Measurements from ENCODE around the gene PRKN.
"Not testable (repeated sequence)": the region's sequence is repeated elsewhere in the genome, so short reads cannot be mapped to it uniquely, and the experiment has no call there.

PRKN gene

DNA sequence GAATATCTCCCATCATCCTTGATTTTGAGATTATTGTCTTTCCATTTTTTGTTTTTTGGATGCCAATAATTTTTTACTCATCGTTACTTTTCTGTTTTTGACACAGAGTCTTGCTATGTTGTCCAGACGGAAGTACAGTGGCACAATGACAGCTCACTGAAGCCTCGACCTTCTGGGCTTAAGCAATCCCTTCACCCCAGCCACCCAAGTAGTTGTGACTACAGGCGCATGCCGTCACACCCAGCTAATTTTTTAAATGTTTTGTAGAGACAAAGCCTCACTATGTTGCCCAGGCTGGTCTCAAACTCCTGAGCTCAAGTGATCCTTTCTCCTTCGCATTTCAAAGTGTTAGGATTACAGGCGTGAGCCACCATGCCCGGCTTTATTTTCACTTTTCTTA is 851.3 kb downstream of the PRKN start:
- TF ChIP-seq, protein P1, sequence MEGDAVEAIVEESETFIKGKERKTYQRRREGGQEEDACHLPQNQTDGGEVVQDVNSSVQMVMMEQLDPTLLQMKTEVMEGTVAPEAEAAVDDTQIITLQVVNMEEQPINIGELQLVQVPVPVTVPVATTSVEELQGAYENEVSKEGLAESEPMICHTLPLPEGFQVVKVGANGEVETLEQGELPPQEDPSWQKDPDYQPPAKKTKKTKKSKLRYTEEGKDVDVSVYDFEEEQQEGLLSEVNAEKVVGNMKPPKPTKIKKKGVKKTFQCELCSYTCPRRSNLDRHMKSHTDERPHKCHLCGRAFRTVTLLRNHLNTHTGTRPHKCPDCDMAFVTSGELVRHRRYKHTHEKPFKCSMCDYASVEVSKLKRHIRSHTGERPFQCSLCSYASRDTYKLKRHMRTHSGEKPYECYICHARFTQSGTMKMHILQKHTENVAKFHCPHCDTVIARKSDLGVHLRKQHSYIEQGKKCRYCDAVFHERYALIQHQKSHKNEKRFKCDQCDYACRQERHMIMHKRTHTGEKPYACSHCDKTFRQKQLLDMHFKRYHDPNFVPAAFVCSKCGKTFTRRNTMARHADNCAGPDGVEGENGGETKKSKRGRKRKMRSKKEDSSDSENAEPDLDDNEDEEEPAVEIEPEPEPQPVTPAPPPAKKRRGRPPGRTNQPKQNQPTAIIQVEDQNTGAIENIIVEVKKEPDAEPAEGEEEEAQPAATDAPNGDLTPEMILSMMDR (IDR thresholded peaks at IDR 0.05) = no peak
- Histone ChIP-seq H3K4me1 (no peaks in the 10 kb centered on the region), H3K36me3 (no peaks in the 10 kb centered on the region), H3K27me3 (no peaks in the 10 kb centered on the region), H3K9me3 (peaks cover 0 to 6% (median 0%) of the 10 kb centered on the region in 3 donors), H3K27ac (no peak overlapping the region), H3K4me3 (no peak overlapping the region)
- intact Hi-C loops (cut with DNase I; ENCODE audit: low total_unique reads) = no loop called here
- DNase-seq = no peak

GRCh38 chr6:161870236-161870901 is 857.2 kb downstream of the PRKN start:
- H3K4me3 ChIP-seq = no peak overlapping the region
- no peaks in the 10 kb centered on the region for H3K27me3 ChIP-seq
- TF ChIP-seq, protein P1 (IDR thresholded peaks at IDR 0.05) = no peak
- no peaks in the 10 kb centered on the region for H3K4me1 ChIP-seq
- H3K27ac ChIP-seq = no peak overlapping the region
- no peaks in the 10 kb centered on the region for H3K36me3 ChIP-seq
- H3K9me3 ChIP-seq = no peaks in the 10 kb centered on the region
- intact Hi-C loops (cut with DNase I; ENCODE audit: low total_unique reads) = no loop called here
- DNase-seq = no peak

GRCh38 chr6:161869491-161869890 is 858.1 kb downstream of the PRKN start:
- no peaks in the 10 kb centered on the region for H3K9me3 ChIP-seq
- no peak for DNase-seq
- no peak overlapping the region for H3K4me3 ChIP-seq
- H3K4me1 ChIP-seq = no peaks in the 10 kb centered on the region
- TF ChIP-seq, protein P1 (IDR thresholded peaks at IDR 0.05) = no peak
- no peak overlapping the region for H3K27ac ChIP-seq
- intact Hi-C loops (cut with DNase I; ENCODE audit: low total_unique reads) = no loop called here
- no peaks in the 10 kb centered on the region for H3K27me3 ChIP-seq
- no peaks in the 10 kb centered on the region for H3K36me3 ChIP-seq

GRCh38 chr6:161866570-161866969 is 861.0 kb downstream of the PRKN start:
- Histone ChIP-seq H3K9me3 (no peaks in the 10 kb centered on the region), H3K27ac (no peak overlapping the region), H3K4me3 (no peak overlapping the region), H3K4me1 (peaks cover 0 to 8% (median 0%) of the 10 kb centered on the region in 4 donors), H3K36me3 (no peaks in the 10 kb centered on the region), H3K27me3 (no peaks in the 10 kb centered on the region)
- intact Hi-C loops (cut with DNase I; ENCODE audit: low total_unique reads) = no loop called here
- DNase-seq = no peak
- TF ChIP-seq, protein P1 (IDR thresholded peaks at IDR 0.05) = no peak

DNA sequence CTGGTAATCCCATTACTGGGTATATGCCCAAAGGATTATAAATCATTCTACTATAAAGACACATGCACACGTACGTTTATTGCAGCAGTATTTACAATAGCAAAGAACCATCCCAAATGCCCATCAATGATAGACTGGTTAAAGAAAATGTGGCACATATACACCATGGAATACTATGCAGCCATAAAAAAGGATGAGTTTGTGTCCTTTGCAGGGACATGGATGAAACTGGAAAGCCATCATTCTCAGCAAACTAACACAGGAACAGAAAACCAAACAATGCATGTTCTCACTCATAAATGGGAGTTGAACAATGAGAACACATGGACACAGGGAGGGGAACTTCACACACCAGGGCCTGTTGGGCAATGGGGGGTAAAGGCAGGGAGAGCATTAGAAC is 866.5 kb downstream of the PRKN start:
- H3K4me1 ChIP-seq; H3K27me3 ChIP-seq; H3K27ac ChIP-seq; intact Hi-C loops (cut with DNase I; ENCODE audit: low total_unique reads); H3K36me3 ChIP-seq; H3K4me3 ChIP-seq; H3K9me3 ChIP-seq; DNase-seq: not testable (repeated sequence)

DNA sequence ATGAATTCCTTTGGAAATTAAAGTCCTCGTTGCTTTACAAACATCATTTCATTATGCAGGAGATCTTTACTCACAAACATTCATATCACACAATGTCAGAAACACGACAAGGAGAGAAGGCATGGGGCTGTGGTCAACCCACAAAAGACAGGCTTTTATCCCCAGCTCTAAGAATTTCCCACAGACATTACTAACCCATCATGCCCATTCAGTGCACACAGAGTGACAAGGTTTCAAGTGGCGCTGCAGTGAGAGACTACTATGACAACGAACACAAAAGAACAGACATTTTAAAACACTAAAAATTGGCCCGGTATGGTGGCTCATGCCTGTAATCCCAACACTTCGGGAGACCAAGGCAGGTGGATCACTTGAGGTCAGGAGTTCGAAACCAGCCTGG is 873.9 kb downstream of the PRKN start:
- intact Hi-C loops (cut with DNase I; ENCODE audit: low total_unique reads) = no loop called here
- no peak overlapping the region for H3K4me3 ChIP-seq

GRCh38 chr6:161851486-161851885 is 876.1 kb downstream of the PRKN start:
- H3K9me3 ChIP-seq; H3K4me1 ChIP-seq; H3K27ac ChIP-seq; DNase-seq; H3K27me3 ChIP-seq; intact Hi-C loops (cut with DNase I; ENCODE audit: low total_unique reads); H3K36me3 ChIP-seq; H3K4me3 ChIP-seq: not testable (repeated sequence)

More for the DNA sequence above, 873.9 kb downstream of the PRKN start:
- H3K27me3 ChIP-seq = no peaks in the 10 kb centered on the region
- H3K9me3 ChIP-seq = no peaks in the 10 kb centered on the region
- TF ChIP-seq, protein P1 (IDR thresholded peaks at IDR 0.05) = no peak
- no peak for DNase-seq
- H3K27ac ChIP-seq = no peak overlapping the region
- no peaks in the 10 kb centered on the region for H3K36me3 ChIP-seq
- peaks cover 0 to 2% (median 0%) of the 10 kb centered on the region in 4 donors for H3K4me1 ChIP-seq

All from tibial artery (tissue), 4 donors.